SK-N-MC (cell line): ENCODE results near the gene ATXN10.

Experiments
- DNase-seq: peaks from one replicate; pipeline ENCODE4 v3.0.0-alpha.2; 2011; ENCODE audit warnings: low read depth, low spot score
- H3K27ac ChIP-seq: fragments of 200-600 bp; sonication (generic); 2 replicates; pipeline ENCODE4 v1.5.1; 2016; ENCODE audit warnings: mixed run types
- H3K36me3 ChIP-seq: fragments of 200-600 bp; sonication (generic); 2 replicates; pipeline ENCODE4 v1.6.1; 2017; ENCODE audit warnings: antibody characterized with exemption, low read length, mixed read lengths; ENCODE audit not compliant: insufficient read depth
- H3K4me3 ChIP-seq: fragments of 200-600 bp; sonication (generic); 2 replicates; pipeline ENCODE4 v1.5.1; 2016
- H3K9ac ChIP-seq: fragments of 200-600 bp; sonication (generic); 2 replicates; pipeline ENCODE4 v1.8.0; 2017; ENCODE audit warnings: mixed run types, mixed read lengths; ENCODE audit not compliant: insufficient read length
- H3K9me3 ChIP-seq: fragments of 200-600 bp; sonication (generic); 2 replicates; pipeline ENCODE4 v1.6.1; 2017; ENCODE audit warnings: low read depth, mild to moderate bottlenecking, antibody characterized with exemption, low read length, moderate library complexity, mixed read lengths
- EZH2 ChIP-seq: fragments of 200-600 bp; sonication (generic); IDR thresholded peaks from one replicate; pipeline ENCODE4 v1.6.1; 2017; ENCODE audit warnings: antibody characterized with exemption
- FOXP2 ChIP-seq: optimal IDR thresholded peaks from 2 replicates; pipeline ENCODE3; 2011; ENCODE audit warnings: mild to moderate bottlenecking, moderate library complexity; ENCODE audit not compliant: insufficient read depth; ENCODE audit errors: extremely low read length, control extremely low read depth
- POLR2AphosphoS5 ChIP-seq: IDR thresholded peaks from 2 replicates; pipeline ENCODE4 v1.6.1; 2012; ENCODE audit warnings: mild to moderate bottlenecking, low read depth, low read length, borderline replicate concordance

Gene ATXN10

GRCh38 chr22:45869340-45869847, 197.8 kb downstream of the ATXN10 start:
- no peak for DNase-seq
- Histone ChIP-seq H3K9me3 (no peaks in the 10 kb centered on the region), H3K9ac (no peak overlapping the region), H3K4me3 (no peak overlapping the region), H3K36me3 (no peaks in the 10 kb centered on the region), H3K27ac (no peak overlapping the region)
- TF ChIP-seq POLR2AphosphoS5 (no peak), EZH2 (no peak), FOXP2 (no peak)

GRCh38 chr22:45870011-45870410, 198.4 kb downstream of the ATXN10 start:
- Histone ChIP-seq H3K27ac (no peak overlapping the region), H3K4me3 (no peak overlapping the region), H3K9me3 (no peaks in the 10 kb centered on the region), H3K9ac (no peak overlapping the region), H3K36me3 (no peaks in the 10 kb centered on the region)
- no peak for DNase-seq
- TF ChIP-seq EZH2 (no peak), POLR2AphosphoS5 (no peak), FOXP2 (no peak)

DNA sequence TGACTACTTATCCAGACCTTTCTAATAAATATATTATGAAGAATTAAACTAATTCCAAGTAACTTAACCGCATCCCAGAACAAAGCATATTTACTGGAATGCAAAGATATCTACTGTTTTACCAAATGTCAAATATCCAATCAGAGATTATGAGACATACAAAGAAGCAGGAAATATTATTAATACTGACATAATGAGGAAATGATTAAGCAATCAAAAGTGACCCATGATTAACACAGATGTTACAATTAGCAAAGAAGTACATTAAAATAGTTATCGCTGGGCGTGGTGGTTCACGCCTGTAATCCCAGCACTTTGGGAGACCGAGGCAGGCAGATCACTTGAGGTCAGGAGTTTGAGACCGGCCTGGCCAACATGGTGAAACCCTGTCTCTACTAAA, 200.1 kb downstream of the ATXN10 start:
- TF ChIP-seq EZH2 (no peak), FOXP2 (no peak), POLR2AphosphoS5 (no peak)
- no peak overlapping the region for H3K27ac ChIP-seq
- H3K9ac ChIP-seq = no peak overlapping the region
- DNase-seq = no peak
- no peaks in the 10 kb centered on the region for H3K9me3 ChIP-seq
- H3K36me3 ChIP-seq = no peaks in the 10 kb centered on the region
- H3K4me3 ChIP-seq = no peak overlapping the region

DNA sequence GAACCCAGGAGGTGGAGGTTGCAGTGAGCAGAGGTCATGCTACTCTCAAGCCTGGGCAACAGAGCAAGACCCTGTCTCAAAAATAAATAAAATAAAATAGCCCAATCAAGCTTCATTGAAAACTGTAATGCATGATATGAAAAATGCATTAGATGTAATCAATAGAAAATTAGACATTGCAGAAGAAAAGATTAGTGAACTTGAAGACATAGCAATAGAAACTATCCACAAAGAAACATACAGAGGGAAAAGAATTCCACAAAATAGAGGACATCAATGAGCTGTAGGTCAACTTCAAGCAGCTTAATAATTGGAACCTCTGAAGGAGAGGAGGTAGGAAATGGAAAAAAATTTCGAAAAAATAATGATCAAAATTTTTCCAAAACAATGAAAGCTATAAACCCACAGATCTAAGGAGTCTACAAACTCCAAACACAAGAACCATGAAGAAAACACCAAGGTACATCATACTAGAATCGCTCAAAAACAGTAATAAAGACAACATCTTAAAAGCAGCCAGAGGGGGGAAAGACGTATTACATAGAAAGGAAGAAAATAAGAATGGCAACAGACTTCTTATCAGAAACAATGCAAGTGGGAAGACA, 201.1 kb downstream of the ATXN10 start:
- H3K27ac ChIP-seq = no peak overlapping the region
- no peak for DNase-seq
- H3K4me3 ChIP-seq = no peak overlapping the region
- H3K9me3 ChIP-seq = no peaks in the 10 kb centered on the region
- TF ChIP-seq FOXP2 = no peak
- TF ChIP-seq EZH2 = no peak
- TF ChIP-seq POLR2AphosphoS5 = no peak
- no peak overlapping the region for H3K9ac ChIP-seq
- H3K36me3 ChIP-seq = no peaks in the 10 kb centered on the region

GRCh38 chr22:45876136-45877035, 204.8 kb downstream of the ATXN10 start:
- Histone ChIP-seq H3K27ac (no peak overlapping the region), H3K9ac (no peak overlapping the region), H3K9me3 (no peaks in the 10 kb centered on the region), H3K4me3 (no peak overlapping the region), H3K36me3 (no peaks in the 10 kb centered on the region)
- TF ChIP-seq EZH2 = no peak
- TF ChIP-seq FOXP2 = no peak
- no peak for TF ChIP-seq POLR2AphosphoS5
- DNase-seq = no peak

DNA sequence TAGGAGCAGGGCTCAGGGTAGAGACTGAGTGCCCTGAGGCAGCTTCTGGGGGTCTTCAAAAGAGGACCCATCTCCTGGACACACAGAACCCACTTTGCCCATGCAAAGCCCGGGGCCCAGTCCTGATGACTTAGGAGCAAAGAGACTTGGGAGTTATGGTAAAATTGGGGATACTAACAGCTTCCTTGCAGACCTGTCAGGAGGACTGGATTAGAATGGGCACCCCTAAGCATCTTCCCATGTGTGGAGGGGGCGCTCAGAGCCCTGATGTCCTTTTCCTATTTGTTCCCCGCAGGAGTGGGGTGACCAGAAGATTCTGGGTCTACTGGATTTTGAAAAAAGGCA, 205.4 kb downstream of the ATXN10 start:
- TF ChIP-seq EZH2 (no peak), FOXP2 (no peak), POLR2AphosphoS5 (no peak)

GRCh38 chr22:45877651-45878050, 206.0 kb downstream of the ATXN10 start:
- H3K4me3 ChIP-seq = no peak overlapping the region
- no peak for DNase-seq
- no peaks in the 10 kb centered on the region for H3K9me3 ChIP-seq
- H3K36me3 ChIP-seq = no peaks in the 10 kb centered on the region
- no peak overlapping the region for H3K27ac ChIP-seq
- H3K9ac ChIP-seq = no peak overlapping the region
- TF ChIP-seq FOXP2 = no peak
- no peak for TF ChIP-seq POLR2AphosphoS5
- TF ChIP-seq EZH2 = no peak

More for the DNA sequence above, 205.4 kb downstream of the ATXN10 start:
- Histone ChIP-seq H3K27ac (no peak overlapping the region), H3K4me3 (no peak overlapping the region), H3K9me3 (no peaks in the 10 kb centered on the region), H3K9ac (no peak overlapping the region), H3K36me3 (no peaks in the 10 kb centered on the region)
- no peak for DNase-seq

DNA sequence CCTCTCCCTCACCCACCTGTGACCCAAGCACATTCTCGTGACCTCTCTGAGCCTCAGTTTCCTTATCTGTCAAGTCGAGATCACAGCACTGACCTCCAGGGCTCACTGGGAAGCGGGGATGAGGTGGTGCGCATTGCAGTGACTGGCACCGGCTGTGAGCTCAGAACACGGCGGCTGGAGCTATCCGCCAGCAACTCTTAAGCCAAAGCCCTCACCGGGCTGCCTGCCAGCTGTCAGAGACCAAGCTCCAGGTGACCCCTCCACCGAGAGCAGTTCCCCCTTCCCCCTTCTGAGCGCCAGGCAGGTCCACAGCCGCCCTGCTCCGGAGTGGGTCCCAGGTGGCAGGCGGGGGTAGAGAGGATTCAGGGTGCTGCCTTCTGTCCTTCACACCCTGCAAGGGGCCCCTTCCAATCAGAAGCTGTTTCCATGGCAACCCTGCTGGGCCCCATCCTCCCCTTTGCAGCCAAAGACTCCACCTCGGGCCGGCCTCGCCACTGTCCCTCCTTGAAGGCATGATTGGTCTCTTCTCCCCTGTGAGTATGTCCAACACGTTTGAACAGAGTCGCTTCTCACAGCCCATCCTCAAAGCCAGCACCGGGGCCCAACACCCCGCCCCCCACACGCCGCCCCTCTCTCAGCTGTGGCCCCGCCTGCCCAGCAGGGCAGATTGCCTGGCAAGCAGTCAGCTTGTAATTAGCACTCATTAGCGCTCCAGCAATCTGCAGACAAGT, 206.6 kb downstream of the ATXN10 start:
- no peak for DNase-seq
- Histone ChIP-seq H3K36me3 (no peaks in the 10 kb centered on the region), H3K9ac (no peak overlapping the region), H3K27ac (no peak overlapping the region), H3K9me3 (no peaks in the 10 kb centered on the region), H3K4me3 (no peak overlapping the region)
- TF ChIP-seq FOXP2 (no peak), POLR2AphosphoS5 (no peak), EZH2 (no peak)
